HepG2 (cell line): ENCODE data around the gene ANXA2. TPM values are rescaled to one million over a fixed set of nuclear protein-coding genes. Genes with fewer than 3 reads are reported as not detected.

Experiments
- ATAC-seq: fragments of 200-7000 bp; cut with Tn5 transposase; 3 replicates; pipeline ENCODE4 v1.9.1; 2020; ENCODE audit warnings: mild to moderate bottlenecking, moderate library complexity
- BruUV-seq: library from RNA; stranded (reverse); fragments of 400-500 nt; replicated peaks from 2 replicates; lab custom pipeline; 2021; lab: Mats Ljungman, UMichigan
- CTCF ChIA-PET: fragments of 300-600 bp; formaldehyde crosslinking; extraction: SDS; loops from one replicate; lab custom pipeline; 2021; ENCODE audit warnings: low total read pairs, inconsistent platforms, low intra/inter-chr PET ratio; lab: Yijun Ruan, JAX
- POLR2A ChIA-PET: fragments of 350-600 bp; sonication (Branson Sonifier 250); formaldehyde crosslinking; loops from one replicate; lab custom pipeline; 2020; ENCODE audit warnings: antibody characterized with exemption, inconsistent platforms; lab: Yijun Ruan, JAX
- DNase-seq: peaks from one replicate; pipeline ENCODE4 v3.0.0-alpha.2; 2015; ENCODE audit warnings: low spot score
- FAIRE-seq: peaks from 3 replicates; lab custom pipeline; 2011; peaks lifted over from hg19 to GRCh38; lab: Jason Lieb, UNC
- H2AFZ ChIP-seq: one replicate; pipeline ENCODE4 v1.6.1; 2011; ENCODE audit warnings: low read length, inconsistent platforms
- H3K27ac ChIP-seq: fragments of 300-600 bp; 3 replicates; pipeline ENCODE4 v1.8.0; 2011; ENCODE audit warnings: mixed run types, mild to moderate bottlenecking, mixed read lengths, low read length, inconsistent platforms; ENCODE audit not compliant: insufficient read depth; ENCODE audit errors: extremely low read length
- H3K27me3 ChIP-seq, 2 experiments: fragments of 200-600 bp in 1 of 2; 2 replicates in 1 of 2; 3 replicates in 1 of 2; pipeline versions ENCODE4 v1.6.0 to v1.8.0; 2011; ENCODE audit warnings: low read length in 2 of 2, mild to moderate bottlenecking in 2 of 2, moderate library complexity in 2 of 2, inconsistent platforms in 1 of 2; ENCODE audit not compliant: insufficient read depth in 2 of 2, control insufficient read depth in 1 of 2
- H3K36me3 ChIP-seq, 2 experiments: fragments of 200-600 bp in 1 of 2; replicated peaks in 1 of 2; 2 replicates in 1 of 2; 3 replicates in 1 of 2; pipeline versions ENCODE4 v1.5.1 to v1.8.0; 2011; ENCODE audit warnings: low read length in 2 of 2, inconsistent platforms in 1 of 2; ENCODE audit not compliant: insufficient read depth in 2 of 2, control insufficient read depth in 1 of 2
- H3K4me1 ChIP-seq: 2 replicates; pipeline ENCODE4 v1.5.1; 2012; ENCODE audit warnings: low read length, inconsistent platforms; ENCODE audit not compliant: insufficient read depth
- H3K4me2 ChIP-seq: 2 replicates; pipeline ENCODE4 v1.6.0; 2011; ENCODE audit warnings: low read depth, low read length, inconsistent platforms
- H3K4me3 ChIP-seq, 3 experiments: fragments of 200-600 bp in 1 of 3; sonication (generic), shearing (Covaris generic) in 1 of 3; replicated peaks in 1 of 3; 2 replicates each; pipeline ENCODE4 v1.5.1; 2011 to 2016; ENCODE audit warnings: low read length in 3 of 3, inconsistent platforms in 2 of 3, low read depth in 2 of 3, mild to moderate bottlenecking in 2 of 3, control low read depth in 1 of 3, mixed read lengths in 1 of 3; ENCODE audit not compliant: insufficient read depth in 1 of 3
- H3K79me2 ChIP-seq: one replicate; pipeline ENCODE4 v1.6.1; 2011; ENCODE audit warnings: low read length, inconsistent platforms; ENCODE audit not compliant: insufficient read depth
- H3K9ac ChIP-seq: 2 replicates; pipeline ENCODE4 v1.6.0; 2011; ENCODE audit warnings: mild to moderate bottlenecking, low read depth, low read length, inconsistent platforms; ENCODE audit not compliant: insufficient read depth
- H3K9me3 ChIP-seq: 2 replicates; pipeline ENCODE4 v1.5.1; 2012; ENCODE audit warnings: mild to moderate bottlenecking, low read length
- H4K20me1 ChIP-seq: 2 replicates; pipeline ENCODE4 v1.6.0; 2011; ENCODE audit warnings: inconsistent platforms, mild to moderate bottlenecking, low read length, moderate library complexity; ENCODE audit not compliant: insufficient read depth
- PHF8 ChIP-seq: sonication (generic); formaldehyde crosslinking; IDR thresholded peaks from 2 replicates; pipeline ENCODE4 v1.5.0; 2020; ENCODE audit warnings: missing genetic modification reagents
- ZBTB42 ChIP-seq: sonication (generic); formaldehyde crosslinking; IDR thresholded peaks from 2 replicates; pipeline ENCODE4 v1.5.0; 2020; ENCODE audit warnings: mild to moderate bottlenecking, missing genetic modification reagents
- ZBTB7B ChIP-seq: sonication (generic); formaldehyde crosslinking; IDR thresholded peaks from 2 replicates; pipeline ENCODE4 v1.4.0; 2020; ENCODE audit warnings: missing genetic modification reagents
- ZNF333 ChIP-seq: sonication (generic); formaldehyde crosslinking; IDR thresholded peaks from 2 replicates; pipeline ENCODE4 v1.4.0; 2020; ENCODE audit warnings: mild to moderate bottlenecking, missing genetic modification reagents, borderline replicate concordance
- ZNF431 ChIP-seq: sonication (generic); formaldehyde crosslinking; IDR thresholded peaks from 2 replicates; pipeline ENCODE4 v1.9.0; 2022; ENCODE audit warnings: missing genetic modification reagents, low read depth, mild to moderate bottlenecking, borderline replicate concordance
- ZNF674 ChIP-seq: sonication (generic); formaldehyde crosslinking; IDR thresholded peaks from 2 replicates; pipeline ENCODE4 v1.5.0; 2020; ENCODE audit warnings: low read depth, mild to moderate bottlenecking, missing genetic modification reagents
- ZNF780A ChIP-seq: sonication (generic); formaldehyde crosslinking; IDR thresholded peaks from 2 replicates; pipeline ENCODE4 v1.8.0; 2022; ENCODE audit warnings: mild to moderate bottlenecking, missing genetic modification reagents, moderate library complexity
- WGBS: methylation state at CpG from one replicate; pipeline ENCODE4 v1.1.6; 2017; ENCODE audit warnings: low lambda C conversion rate; 5-methylcytosine and 5-hydroxymethylcytosine counted together
- in situ Hi-C: cut with HindIII; loops from 2 replicates; pipeline ENCODE4 v1.10.0; 2017; ENCODE audit warnings: low pct_unique_long_range_greater_than_20kb; ENCODE audit not compliant: extremely low pct_ligation_motif_present
- intact Hi-C: fragments of 100-400 bp; cut with micrococcal nuclease; formaldehyde crosslinking; loops from one replicate; pipeline ENCODE4 v1.10.0; 2022; ENCODE audit not compliant: unreplicated experiment
- polyA plus RNA-seq, 8 experiments: library from polyadenylated mRNA; depleted of rRNA in 3 of 8; stranded (reverse) in 7 of 8; unstranded in 1 of 8; fragments of >200 nt; fragmentation: Illumina TruSeq in 4 of 8; extraction: Trizol in 4 of 8; gene quantifications; 2 replicates each; pipeline versions ENCODE4 v1.2.1 to v1.2.3, GENCODE V29; 2011 to 2016; ENCODE audit warnings: low read depth in 4 of 8, missing spikeins in 1 of 8, mixed read lengths in 1 of 8; ENCODE audit not compliant: insufficient read depth in 1 of 8
- total RNA-seq, 5 experiments: library from RNA; depleted of rRNA; stranded (reverse); fragments of >200 nt; fragmentation: Illumina TruSeq; extraction: Trizol; gene quantifications; 2 replicates each; pipeline ENCODE4 v1.2.3, GENCODE V29; 2016; ENCODE audit warnings: low read depth in 1 of 5
- TF ChIP-seq, protein P1 (sequence below): sonication (generic); formaldehyde crosslinking; IDR thresholded peaks from 2 replicates; pipeline ENCODE4 v1.4.0; 2020; ENCODE audit warnings: missing genetic modification reagents, borderline replicate concordance
- TF ChIP-seq, protein P2 (sequence below): fragments of 450-650 bp; IDR thresholded peaks from 2 replicates; pipeline ENCODE4 v1.6.1; 2017
- TF ChIP-seq, protein P3 (sequence below): IDR thresholded peaks from 2 replicates; pipeline ENCODE4 v1.6.1; 2012; ENCODE audit warnings: low read length, improper control_type of control experiment

ANXA2 gene
- total and polyA plus RNA-seq, 2 of the 13 experiments (the other 11 are each of a cell fraction or from before 2014, with no cell fraction given) = 196 to 613 TPM

DNA sequence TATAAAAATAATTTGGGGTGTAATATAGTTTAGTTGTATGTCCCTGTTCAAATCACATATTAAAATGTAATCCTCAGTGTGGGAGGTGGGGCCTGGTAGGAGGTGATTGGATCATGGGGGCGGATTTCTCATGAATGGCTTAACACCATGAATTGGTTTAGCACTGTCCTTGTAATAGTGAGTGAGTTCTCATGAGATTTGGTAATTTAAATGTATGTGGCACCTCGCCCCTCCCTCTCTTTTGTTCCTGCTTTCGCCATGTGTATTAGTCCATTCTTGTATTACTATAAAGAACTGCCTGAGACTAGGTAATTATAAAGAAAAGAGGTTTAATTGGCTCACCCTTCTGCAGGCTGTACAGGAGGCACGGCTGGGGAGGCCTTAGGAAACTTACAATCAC, 83.9 kb downstream of the ANXA2 start (continued):
- TF ChIP-seq, protein P1, sequence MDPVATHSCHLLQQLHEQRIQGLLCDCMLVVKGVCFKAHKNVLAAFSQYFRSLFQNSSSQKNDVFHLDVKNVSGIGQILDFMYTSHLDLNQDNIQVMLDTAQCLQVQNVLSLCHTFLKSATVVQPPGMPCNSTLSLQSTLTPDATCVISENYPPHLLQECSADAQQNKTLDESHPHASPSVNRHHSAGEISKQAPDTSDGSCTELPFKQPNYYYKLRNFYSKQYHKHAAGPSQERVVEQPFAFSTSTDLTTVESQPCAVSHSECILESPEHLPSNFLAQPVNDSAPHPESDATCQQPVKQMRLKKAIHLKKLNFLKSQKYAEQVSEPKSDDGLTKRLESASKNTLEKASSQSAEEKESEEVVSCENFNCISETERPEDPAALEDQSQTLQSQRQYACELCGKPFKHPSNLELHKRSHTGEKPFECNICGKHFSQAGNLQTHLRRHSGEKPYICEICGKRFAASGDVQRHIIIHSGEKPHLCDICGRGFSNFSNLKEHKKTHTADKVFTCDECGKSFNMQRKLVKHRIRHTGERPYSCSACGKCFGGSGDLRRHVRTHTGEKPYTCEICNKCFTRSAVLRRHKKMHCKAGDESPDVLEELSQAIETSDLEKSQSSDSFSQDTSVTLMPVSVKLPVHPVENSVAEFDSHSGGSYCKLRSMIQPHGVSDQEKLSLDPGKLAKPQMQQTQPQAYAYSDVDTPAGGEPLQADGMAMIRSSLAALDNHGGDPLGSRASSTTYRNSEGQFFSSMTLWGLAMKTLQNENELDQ (CRISPR knock-in tag) = no peak
- TF ChIP-seq PHF8 (CRISPR knock-in tag) = no peak
- no peak for TF ChIP-seq ZNF674 (CRISPR knock-in tag)
- TF ChIP-seq, protein P2, sequence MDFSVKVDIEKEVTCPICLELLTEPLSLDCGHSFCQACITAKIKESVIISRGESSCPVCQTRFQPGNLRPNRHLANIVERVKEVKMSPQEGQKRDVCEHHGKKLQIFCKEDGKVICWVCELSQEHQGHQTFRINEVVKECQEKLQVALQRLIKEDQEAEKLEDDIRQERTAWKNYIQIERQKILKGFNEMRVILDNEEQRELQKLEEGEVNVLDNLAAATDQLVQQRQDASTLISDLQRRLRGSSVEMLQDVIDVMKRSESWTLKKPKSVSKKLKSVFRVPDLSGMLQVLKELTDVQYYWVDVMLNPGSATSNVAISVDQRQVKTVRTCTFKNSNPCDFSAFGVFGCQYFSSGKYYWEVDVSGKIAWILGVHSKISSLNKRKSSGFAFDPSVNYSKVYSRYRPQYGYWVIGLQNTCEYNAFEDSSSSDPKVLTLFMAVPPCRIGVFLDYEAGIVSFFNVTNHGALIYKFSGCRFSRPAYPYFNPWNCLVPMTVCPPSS = no peak
- TF ChIP-seq ZNF780A (CRISPR knock-in tag) = no peak
- TF ChIP-seq ZNF431 = no peak
- no peak for TF ChIP-seq ZBTB7B (CRISPR knock-in tag)
- no peak for TF ChIP-seq ZNF333

DNA sequence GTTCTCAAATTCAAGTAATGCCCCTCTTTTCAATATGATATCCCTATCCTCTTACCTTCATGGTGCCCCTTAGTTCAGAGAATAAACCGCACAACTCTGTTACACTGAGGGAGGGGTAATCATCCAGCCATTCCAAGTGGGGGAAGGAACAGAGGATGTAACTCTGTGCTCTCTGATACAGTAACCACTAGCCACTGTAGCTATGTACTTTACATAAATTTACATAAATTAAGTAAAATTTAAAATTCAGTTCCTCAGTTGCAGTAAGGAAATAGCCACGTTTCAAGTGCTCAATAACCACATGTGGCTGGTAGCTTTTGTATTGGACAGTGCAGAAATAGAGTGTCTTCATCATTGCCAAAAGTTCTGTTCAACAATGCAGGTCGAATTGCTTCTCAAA, 90.8 kb downstream of the ANXA2 start:
- ATAC-seq (no peak), FAIRE-seq (no peak), DNase-seq (no peak)
- WGBS = 13% methylated on average over 3 of the region's 3 CpGs
- no peaks in the 10 kb centered on the region for H4K20me1 ChIP-seq
- in situ Hi-C loops (loop anchor here (25.0 kb wide), 1 partner anchor 570 kb away; no protein-coding TSS in a partner anchor), intact Hi-C loops (no loop called here)
- H3K27me3 ChIP-seq = peaks cover 0 to 9% of the 10 kb centered on the region in 2 experiments; a peak in 1 of 5 replicates
- H3K9me3 ChIP-seq = no peaks in the 10 kb centered on the region
- no TSS peak for BruUV-seq
- H3K4me1 ChIP-seq = no peaks in the 10 kb centered on the region
- no peak overlapping the region for H3K4me2 ChIP-seq
- H3K4me3 ChIP-seq = no peak overlapping the region
- no peaks in the 10 kb centered on the region for H3K36me3 ChIP-seq
- no peaks in the 10 kb centered on the region for H3K79me2 ChIP-seq
- no peak for TF ChIP-seq ZBTB42 (CRISPR knock-in tag)
- TF ChIP-seq, protein P3, sequence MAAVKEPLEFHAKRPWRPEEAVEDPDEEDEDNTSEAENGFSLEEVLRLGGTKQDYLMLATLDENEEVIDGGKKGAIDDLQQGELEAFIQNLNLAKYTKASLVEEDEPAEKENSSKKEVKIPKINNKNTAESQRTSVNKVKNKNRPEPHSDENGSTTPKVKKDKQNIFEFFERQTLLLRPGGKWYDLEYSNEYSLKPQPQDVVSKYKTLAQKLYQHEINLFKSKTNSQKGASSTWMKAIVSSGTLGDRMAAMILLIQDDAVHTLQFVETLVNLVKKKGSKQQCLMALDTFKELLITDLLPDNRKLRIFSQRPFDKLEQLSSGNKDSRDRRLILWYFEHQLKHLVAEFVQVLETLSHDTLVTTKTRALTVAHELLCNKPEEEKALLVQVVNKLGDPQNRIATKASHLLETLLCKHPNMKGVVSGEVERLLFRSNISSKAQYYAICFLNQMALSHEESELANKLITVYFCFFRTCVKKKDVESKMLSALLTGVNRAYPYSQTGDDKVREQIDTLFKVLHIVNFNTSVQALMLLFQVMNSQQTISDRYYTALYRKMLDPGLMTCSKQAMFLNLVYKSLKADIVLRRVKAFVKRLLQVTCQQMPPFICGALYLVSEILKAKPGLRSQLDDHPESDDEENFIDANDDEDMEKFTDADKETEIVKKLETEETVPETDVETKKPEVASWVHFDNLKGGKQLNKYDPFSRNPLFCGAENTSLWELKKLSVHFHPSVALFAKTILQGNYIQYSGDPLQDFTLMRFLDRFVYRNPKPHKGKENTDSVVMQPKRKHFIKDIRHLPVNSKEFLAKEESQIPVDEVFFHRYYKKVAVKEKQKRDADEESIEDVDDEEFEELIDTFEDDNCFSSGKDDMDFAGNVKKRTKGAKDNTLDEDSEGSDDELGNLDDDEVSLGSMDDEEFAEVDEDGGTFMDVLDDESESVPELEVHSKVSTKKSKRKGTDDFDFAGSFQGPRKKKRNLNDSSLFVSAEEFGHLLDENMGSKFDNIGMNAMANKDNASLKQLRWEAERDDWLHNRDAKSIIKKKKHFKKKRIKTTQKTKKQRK = no peak
- H3K9ac ChIP-seq = no peak overlapping the region
- no peak overlapping the region for H2AFZ ChIP-seq
- ChIA-PET POLR2A (no interaction called here), CTCF (no interaction called here)
- H3K27ac ChIP-seq = no peak overlapping the region
